RKO (cell line): ENCODE data around the gene UBE3C.

ENCODE experiments used
- DNase-seq: peaks from one replicate; pipeline ENCODE4 v3.0.0-alpha.2; 2016; ENCODE audit warnings: low spot score

Gene UBE3C

DNA sequence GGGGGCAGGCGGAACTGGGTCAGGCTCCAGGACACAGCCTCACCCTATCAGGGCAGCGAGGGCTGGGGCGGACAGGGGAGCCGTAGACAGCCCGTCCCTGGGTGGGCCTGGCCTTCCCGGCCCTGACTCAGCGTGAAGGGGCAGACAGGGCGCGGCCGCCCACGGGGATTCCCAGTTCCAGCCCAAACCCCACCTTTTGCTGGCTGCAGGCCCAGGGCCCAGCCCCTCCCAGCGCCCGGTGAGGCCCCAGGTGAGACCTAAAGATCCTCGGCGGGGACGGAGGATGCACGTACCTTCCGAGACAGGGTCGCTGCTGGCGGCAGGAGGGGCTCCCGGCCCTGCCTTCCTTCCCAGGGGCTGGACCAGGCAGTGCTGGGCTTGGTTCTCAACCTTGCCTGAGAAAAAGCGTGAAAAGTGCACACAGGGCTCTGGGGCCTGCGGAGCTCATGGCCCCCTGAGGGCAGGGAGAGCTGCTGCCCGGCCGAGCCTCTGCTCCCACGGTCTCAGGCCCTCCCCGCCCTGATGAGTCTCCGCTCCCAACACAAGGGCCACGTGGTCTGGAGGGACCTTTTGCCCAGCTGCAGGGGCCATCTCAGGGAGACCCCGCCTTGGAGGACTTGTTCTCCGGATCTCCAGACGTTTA is 154.2 kb downstream of the UBE3C start:
- DNase-seq = no peak

DNA sequence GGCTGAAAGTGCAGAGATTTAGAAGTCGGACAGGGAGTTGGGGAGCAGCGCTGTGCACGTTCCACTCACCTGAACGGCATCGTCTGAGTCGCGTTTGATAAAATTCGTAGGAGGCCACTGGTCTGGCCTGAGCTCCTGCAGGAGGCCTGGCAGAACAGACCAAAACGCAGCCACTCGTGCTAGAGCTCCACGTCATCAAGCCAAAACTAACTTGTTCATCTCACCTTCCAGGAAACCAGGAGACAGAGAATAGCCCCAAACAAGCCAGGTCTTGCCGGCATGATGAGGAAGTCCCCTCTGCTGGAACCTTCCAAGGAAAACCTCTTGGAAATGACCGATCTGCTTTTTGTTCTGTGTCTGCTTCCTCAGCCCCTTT is 154.7 kb downstream of the UBE3C start:
- DNase-seq = no peak

DNA sequence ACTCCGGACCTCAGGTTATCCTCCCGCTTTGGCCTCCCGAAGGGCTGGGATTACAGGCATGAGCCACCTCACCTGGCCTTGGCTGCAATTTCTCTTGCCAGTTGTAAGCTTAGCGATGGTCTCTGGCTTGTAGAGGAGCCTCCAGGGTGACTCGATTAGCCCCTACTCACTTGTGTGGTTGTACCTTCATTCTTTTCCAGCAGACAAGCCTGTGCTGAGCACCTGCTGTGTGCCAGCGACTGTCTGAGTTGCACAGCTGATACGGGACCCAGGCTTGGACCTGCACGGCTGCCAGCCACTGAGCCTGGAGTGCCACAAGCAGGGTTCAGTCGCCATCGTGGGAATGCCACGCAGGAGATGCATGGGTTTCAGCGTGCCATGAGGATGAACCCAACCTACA is 156.0 kb downstream of the UBE3C start:
- no peak for DNase-seq

DNA sequence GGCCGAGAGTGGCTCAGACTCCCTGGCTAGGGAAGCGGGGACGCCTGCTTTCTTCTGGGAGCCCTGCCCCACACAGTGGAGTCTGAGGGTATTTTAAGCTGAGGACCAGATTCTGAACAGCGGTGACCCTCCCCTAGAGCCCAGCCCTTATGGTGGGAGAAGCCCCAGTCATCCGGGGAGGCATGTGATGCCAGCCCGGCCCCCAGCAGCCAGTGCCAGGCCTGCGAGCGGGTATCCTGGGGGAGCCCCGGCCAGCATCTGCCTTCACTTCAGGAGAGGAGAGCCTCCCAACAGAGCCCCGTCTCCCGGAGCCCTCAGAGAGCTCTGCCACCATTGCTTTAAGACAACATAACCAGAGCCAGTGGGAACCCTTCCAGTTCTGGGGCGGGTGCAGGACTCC is 156.6 kb downstream of the UBE3C start:
- DNase-seq = no peak

DNA sequence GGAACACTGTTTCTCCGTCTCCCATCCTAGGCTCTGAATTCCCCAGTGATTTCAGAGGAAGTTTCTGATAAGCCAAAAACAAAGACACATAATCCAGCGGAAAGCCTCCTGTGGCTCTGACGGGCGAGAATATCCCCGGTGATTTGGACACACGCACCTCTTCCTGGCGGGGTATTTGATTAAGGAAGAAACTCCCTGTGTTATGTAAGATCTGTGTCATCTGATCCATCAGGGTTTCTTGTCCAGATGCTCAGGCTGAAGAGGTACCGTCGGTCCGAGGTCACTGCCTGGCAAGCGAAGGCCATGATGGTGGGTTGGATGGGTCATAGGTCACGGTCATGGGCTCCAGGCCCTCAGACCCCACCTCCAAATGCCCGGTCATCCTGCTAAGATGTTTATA is 158.5 kb downstream of the UBE3C start:
- no peak for DNase-seq

DNA sequence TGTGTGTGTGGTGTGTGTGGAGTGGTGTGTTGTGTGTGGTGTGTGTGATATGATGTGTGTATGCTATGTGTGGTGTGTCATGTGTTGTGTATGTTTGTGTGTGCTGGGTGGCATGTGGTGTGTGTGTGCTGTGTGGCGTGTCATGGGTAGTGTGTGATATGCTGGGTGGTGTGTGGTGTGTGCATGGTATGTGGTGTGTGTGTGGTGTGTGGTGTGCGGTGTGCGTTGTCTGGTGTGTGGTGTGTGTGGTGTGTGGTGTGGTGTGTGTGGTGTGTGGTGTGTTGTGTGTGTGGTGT is 160.5 kb downstream of the UBE3C start:
- no peak for DNase-seq

DNA sequence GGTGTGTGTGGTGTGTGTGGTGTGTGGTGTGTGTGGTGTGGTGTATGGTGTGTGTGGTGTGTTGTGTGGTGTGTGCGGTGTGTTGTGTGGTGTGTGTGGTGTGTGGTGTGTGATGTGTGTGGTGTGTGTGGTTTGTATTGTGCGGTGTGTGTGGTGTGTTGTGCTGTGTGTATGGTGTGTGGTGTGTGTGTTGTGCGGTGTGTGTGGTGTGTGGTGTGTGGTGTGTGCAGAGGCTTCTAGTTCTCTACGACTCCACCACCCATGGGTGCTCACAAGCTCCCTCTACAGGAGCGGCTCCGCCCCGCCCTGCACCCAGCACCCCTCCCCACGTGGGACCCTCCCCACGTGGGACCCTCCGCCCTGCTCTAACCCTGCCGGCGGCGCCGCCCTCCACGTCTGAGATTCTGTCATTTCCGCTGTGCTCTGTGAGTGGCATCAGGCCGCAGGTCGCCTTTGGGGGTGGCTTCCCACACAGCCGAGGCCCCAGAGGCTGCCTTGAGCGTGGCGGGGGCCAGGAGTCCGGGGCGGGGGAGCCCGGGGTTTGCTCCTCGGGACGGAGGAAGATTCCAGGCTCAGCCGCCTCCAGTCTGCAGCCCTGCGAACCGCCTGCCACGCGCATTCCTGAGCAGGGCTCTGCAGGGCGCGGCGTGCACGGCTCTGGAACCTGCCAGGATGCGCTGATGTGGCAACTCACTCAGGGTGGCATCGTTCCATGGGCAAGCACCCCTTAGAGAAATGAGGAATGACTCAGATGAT is 161.1 kb downstream of the UBE3C start:
- DNase-seq = no peak

DNA sequence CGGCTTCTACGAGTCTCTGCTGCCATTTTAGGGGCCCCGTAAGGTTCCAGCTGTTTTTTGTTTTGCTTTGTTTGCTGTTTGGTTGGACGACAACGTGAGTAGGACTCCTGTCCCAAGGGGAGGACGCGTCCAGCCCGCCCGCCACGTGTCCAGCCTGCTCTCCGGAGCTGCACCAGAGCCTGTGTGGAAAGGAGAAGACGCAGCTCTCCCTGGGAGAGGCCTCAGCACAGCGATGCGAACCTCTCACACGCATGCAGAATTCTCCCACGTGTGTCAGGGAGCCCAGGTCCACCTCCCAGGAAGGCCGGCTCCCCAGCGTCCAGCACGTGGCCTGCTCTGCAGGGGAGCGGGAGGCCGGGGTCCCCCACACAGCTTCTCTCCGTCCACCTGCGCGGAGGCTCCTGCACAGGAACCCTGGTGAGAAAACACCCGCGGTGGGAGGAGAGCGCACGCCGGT is 161.7 kb downstream of the UBE3C start:
- DNase-seq = no peak

DNA sequence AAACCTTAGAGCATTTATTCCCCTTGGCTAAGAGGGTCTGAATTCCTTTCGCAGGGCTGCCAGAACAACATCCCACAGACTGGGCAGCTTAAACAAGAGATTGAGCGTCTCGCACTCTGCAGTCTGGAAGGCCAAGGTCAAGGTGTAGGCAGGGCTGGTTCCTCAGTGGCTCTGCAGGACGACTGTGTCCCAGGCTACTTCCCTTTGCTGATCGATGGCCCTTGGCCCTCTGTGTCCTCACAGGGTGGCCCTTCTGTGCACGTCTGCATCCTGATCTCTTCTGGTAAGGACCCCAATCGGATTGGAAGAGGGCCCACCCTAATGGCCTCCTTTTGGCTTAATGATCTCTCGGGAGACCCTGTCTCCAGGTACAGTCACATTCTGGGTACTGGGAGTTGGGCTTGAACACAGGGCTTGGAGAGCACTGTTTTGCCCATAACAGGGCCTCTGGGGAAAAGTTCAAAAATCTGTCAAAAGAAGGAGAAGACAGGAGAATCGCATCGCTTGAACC is 162.9 kb downstream of the UBE3C start:
- no peak for DNase-seq

DNA sequence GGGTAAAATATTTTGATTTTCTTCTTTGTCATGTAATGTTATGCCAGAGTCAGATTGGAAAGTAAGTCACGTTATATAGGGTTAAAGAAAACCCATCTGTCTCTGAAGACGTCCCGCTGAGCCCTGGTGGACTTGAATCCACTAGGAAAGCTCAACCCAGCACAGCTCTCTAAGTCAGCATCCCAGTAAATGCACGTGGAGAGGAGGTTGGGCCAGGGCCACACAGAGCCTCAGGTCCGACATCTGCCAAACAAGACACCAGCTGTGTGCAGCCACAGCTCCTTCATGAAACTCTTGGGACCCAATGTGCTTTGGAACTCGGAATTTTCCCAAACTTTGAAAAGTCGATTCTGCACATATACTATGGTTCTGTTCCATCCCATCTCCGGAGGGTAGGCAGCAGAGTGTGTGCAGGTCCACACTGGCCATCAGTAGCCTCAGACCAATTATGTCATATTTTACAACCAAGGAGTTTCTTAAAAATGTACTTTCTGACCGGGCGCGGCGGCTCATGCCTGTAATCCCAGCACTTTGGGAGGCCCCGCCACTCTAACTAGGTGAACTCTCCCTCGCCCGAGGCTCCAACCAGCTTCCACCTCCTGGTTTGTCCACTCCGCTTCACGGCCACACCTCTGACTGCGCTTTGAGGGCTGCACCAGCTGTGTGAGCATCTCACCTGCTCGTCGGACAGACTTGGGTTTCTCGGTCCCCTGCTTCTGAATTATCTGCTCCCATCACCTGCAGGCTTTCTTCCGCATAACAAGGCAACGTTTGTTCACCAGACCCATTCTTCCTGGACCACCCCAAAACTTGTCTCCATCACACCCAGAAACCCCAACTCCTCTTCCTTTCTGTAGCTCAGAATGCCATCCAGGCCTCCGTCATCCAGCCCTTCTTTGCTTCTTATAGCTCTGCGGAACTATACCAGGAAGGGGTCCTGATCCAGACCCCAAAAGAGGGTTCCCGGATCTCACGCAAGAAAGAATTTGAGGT is 168.4 kb downstream of the UBE3C start:
- DNase-seq = no peak

DNA sequence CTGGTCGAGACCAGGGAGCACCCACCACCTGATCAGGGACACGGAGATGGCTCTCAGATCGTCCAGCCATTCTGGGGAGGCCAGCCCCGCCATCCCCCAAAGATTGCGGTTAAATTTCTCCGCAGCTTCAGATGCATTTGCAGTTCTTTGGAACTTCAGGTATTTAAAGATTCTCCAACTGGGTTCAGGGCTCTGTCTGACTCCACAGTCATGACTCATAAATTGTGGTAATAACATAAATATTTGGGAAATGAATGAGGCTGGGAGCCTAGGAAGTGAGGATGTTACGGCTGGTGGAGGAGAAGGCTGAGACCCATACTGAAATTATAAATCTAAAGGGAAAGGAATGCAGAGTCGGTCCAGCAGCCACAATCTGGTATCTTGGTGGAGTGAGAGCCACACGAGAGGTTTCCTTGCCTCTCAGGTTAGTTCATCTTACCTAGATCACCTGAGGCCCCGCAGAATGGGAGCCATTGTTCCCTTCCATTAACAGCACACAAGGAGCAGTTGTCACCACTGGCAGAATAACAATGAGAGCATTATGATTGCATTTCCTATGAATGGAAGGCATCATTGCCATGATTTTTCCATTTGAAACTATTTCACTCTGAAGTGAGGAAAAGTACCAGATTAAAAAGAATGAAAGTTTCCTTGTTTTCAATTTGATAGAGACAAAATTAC is 171.4 kb downstream of the UBE3C start:
- peak; percentile 90 for DNase-seq

DNA sequence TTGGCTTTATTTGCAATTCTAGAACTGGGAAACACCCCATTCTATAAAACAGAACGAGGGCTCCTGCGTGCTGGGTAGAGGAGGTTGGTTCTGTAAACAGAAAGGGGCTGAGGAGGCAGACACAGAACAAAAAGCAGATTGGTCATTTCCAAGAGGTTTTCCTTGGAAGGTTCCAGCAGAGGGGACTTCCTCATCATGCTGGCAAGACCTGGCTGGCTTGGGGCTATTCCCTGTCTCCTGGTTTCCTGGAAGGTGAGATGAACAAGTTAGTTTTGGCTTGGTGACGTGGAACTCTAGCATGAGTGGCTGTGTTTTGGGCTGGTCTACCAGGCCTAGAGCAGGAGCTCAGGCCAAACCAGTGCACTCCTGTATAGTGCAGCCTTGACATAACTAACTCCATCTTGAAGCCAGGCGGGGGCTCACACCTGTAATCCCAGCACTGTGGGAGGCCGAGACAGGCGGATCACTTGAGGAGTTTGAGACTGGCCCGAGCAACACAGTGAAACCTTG is 172.0 kb downstream of the UBE3C start:
- no peak for DNase-seq

DNA sequence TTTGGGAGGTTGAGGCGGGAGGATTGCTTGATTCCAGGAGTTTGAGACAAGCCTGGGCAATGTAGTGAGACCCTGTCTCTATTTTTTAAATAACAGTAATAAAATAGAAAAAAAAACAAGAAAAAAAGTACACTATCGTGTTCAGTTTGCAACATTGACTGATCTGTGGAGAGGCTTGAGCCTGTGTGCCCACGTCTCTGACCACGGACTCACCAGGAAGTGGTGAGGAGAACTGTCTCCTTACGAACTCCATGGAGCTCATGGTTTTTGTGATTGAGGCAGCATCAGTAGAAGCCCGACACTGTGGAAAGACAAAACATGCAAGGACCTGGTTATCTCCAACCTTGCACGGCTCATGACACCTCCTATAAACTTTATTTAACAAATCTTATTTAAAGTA is 174.2 kb downstream of the UBE3C start:
- no peak for DNase-seq

DNA sequence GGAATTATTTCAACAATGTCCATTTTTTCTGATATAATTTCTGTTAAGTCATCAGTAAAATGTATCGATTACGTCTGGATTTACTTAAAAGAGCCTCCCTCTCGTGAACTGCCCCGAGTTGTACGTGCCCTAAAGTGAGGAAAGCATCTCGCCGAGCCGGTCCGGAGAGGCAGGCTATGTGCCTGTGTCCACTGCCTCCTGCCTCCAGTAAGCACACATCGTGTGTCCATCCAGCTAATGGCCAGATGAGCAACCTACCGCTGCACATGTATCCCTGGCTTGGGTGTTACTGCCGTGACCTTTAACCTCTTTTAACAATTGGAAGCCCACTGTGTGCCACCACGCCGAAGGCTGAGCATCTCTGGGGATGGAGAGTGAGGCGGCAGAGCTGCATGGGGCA is 174.9 kb downstream of the UBE3C start:
- DNase-seq = no peak

DNA sequence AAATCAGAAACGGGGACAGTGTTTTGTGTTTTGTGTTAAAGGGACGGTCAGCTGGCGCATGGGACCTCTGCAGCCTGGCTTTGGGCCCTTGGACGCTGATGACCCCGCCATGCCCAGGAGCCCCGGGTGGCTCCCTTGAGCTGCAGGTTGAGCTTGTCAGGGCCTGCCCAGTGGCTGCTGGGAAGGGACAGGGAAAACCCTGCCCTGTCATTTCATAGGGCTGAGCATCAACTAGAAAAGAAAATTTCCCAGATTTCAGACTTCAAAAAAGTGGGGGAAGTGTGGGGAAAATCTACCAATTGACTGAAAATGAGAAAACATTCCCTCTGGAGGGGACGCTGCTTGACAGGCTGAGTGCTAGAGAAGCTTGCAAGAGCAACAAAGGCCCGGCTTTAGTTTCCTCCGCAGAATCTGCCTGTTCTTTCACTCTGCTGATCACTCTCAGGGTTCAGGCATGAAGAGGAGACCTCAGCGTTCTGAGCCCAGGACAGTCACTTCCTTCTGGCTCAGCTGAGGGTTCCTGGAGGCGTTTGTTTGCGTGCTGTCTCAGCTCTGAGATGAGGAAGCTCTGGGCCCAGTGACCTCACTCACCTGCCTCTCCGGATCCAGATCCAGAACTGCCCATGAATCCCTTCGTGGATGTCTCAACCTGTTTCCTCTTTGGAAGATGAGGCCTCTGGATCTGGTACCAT is 179.4 kb downstream of the UBE3C start:
- DNase-seq = peak; percentile 79
